ENCODE data around the gene SFXN2. TPM values are rescaled to one million over a fixed set of nuclear protein-coding genes. Genes with fewer than 3 reads are reported as not detected.
A peak's percentile ranks its signal among the peaks of the same experiment; 100 is the strongest.
"Not testable (repeated sequence)": the region's sequence is repeated elsewhere in the genome, so short reads cannot be mapped to it uniquely, and the experiment has no call there.

The SFXN2 gene, protein sequence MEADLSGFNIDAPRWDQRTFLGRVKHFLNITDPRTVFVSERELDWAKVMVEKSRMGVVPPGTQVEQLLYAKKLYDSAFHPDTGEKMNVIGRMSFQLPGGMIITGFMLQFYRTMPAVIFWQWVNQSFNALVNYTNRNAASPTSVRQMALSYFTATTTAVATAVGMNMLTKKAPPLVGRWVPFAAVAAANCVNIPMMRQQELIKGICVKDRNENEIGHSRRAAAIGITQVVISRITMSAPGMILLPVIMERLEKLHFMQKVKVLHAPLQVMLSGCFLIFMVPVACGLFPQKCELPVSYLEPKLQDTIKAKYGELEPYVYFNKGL
- 6.1 TPM for polyA plus RNA-seq (2013, experiment 1 of 2; ENCODE audit: insufficient read length)
- polyA plus RNA-seq (2013, experiment 2 of 2; ENCODE audit: insufficient read length) = 5.1 TPM

DNA sequence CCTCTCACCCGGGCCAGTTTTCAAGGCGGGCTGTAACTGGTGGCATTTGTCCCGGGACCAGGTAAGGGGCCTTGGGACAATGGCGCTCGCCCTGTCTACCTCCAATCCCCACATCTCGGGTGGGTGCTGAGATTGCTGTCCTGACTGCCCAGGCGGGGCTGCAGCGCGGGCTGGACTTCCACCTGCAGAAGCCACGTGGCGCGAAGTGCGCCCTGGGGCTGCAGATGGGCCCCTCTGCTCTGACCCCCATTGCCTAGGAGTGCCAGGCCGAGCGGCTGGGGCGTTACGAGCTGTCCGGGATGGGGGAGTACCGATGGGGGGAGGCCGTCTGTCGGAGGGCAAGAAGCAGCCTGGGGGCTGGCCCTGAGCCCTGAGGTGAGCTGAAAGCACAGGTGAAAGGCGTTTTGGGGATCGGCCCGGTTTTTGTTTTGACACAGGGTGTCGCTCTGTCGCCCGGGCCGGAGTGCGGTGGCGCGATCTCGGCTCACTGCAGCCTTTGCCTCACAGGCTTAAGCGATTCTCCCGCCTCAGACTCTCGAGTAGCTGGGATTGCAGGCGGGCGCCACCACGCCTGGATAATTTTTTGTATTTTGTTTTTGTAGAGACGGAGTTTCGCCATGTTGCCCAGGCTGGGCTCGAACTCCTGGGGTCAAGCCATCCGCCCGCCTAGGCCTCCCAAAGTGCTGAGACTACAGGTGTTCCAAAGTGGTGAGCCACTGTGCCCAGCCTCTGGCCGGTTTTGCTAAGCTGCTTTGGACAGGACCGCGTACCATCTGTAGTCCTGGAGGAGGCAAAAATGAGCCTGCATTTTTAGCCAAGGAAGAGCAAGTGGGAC, at the start of gene SFXN2:
SFXN2 (plus strand) TSS at position 16 of the 835 bp plus-strand sequence. CDS start 12,001 bp downstream, outside the sequence.
- no peak for DNase-seq

DNA sequence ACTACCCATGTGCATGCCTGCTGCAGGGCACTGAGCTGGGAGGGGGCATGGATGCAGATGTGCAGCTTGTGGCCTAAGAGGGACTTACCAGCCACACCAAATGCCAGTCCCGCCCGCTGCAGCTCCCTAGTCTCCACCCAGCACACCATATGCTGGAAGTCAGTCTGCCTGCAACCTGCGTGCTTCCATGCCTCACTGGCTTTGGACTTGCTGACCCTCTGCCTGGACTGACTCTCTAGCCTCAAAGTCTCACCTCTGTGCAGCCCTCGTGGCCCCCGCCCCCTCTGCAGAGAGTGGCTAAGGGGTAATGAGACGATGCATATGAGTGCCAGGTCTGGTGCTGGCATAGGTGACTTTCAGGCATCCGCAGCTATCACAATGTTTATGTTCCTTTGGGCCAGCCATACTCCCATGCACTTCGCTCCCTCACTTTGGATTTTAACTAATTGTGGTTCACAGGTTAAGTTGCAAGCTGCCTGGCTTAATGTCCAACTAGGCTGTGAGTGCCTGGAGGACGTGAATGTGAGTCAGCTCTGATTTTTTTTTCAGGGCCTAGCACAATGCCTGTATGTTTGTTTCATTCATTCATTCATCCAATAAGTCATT, 48.4 kb upstream of the SFXN2 start:
- DNase-seq = no peak

DNA sequence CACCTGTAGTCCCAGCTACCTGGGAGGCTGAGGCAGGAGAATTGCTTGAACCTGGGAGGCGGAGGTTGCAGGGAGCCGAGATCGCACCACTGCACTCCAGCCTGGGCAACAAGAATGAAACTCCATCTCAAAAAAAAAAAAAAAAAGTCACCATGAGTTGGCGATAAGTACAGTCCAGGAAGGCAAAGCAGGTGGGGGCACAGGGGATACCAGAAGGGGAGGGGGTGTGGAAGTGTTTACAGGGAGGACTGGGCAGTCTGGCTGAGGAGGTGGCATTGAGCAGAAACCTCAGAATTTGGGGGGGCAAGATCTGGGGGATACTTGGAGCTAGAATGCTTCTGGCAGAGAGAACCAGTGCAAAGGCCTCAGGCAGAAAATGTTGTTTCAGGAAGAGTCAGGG, 47.0 kb upstream of the SFXN2 start:
- not testable (repeated sequence) for DNase-seq

DNA sequence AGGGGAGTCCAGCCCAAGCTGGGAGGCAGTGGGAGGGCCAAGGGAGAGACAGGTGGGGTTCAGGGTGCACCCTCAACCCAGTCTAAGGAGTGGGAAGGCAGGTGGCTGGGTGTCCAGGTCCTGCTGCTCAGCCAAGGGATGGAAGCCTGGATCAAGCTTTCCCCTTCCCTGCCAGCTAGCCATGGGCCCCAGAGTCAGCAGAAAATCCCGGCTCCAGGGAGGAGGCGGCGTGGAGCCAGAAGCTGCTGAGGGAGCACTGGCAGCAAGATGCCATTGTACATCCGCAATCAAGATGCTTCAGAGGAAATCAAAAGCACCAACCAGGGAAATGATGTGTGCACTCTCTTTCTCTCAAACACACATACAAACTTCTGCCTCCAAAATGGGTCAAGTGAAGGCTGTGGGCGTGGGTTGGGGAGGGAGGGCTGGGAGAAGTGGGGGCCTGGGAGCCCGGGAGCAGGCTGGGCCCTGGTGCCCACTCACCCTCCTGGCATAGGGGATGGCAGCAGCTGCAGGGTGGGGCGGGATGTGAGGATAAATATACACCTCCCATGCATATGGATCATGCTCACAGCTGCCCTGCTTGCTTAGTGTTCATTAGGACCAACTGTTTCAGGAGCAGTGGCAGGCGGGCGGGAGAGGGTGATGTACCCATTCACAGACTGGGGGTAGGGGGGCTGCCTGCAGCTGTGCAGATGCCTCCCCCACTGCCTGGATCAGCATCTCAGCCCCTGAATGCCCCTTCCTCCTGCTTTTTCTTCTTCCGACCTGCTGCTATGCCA, 45.9 kb upstream of the SFXN2 start:
- no peak for DNase-seq

DNA sequence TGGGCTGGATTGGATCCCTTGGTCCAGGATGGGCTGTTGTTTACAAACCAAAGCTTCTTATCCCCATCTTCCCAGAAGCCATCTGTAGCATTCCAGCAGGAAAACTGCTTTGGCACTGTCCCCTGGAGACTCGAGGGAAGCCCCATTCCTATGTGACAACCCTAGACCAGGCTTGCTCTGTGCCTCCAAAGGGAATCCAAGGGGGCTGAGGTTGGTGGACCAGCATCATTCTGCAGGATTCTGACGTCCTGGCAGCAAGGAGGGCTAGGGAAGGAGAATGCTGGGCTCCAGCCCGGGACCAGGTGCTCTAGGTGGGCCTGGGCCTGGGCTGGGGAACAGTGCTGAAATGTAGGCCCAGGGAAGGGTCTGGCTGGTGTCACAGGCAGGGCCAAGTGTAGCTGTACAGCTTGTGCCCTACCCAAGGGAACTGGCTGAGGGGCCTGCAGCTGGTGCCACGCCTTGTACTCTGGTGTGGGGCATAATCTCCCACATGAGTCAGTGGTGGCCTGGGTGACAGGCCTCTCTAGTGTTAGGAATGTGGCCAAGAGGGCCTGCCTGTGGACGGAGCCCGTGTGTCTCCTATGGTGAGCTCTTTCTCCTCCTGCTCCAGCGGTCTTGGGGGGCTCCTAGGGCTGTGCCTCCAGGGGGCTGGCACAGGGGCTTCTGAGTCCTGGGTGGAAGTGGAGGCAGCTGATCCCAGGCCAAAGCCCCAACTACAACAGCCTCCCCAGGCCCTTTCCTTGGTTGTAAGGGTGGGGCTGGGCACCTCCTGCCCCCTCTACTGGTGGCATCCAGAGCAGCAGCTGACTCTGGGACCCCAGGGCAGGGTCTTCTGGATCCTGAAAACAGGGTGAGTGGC, 45.0 kb upstream of the SFXN2 start:
- DNase-seq = peak; percentile 67

DNA sequence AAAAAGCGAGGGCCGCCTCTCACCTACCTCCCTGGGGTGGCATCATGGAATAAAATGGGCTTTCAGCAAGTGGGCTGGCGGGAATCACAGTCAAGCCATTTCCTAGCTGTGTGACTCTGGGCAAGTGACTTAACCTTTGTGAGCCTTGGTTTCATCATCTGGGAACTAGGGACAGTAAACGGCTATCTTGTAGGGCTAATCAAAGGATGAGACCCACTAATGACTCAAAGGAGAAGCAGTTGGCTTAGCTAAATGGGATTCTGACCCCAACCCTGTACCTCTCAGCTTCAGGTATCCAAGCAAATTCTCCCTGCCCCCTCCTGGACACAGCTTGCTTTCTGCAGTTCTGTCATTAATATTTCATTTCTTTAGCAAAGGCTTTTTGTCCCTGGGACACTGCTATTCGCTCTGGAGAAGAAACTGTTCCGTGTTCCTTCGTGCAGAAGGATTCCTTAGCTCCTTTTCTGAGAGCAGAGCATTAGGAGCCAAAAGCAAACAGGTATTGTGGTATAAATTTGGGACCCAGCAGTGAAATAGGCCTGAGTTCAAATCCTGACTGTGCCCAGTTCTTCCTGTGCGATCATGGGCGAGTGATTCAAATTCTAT, 44.3 kb upstream of the SFXN2 start:
- DNase-seq = no peak

DNA sequence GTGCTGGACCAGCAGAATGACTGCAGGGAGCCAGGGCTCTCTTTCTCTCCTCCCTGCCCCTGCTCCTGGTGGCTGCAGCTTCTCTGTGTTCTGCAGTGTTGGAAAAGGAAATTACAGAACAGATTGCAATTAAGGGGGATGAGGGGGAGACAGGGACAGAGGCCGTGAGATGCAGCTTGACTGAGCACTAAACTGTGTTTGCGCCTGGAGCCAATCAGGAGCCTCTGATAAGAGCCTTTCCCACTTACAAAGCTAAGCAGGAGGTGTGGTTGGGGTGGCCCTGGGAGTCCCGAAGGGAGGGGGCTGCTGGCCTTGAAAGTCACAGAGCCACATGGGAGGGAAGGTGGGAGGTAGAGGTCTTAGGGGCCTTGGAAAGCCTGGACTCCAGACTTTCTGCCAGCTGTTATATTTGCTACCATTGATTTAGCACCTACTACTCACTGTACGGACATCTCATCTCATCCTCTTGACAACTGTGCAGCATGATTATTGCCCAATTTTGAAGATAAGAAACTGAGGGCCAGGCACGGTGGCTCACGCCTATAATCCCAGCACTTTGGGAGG, 43.5 kb upstream of the SFXN2 start:
- no peak for DNase-seq

DNA sequence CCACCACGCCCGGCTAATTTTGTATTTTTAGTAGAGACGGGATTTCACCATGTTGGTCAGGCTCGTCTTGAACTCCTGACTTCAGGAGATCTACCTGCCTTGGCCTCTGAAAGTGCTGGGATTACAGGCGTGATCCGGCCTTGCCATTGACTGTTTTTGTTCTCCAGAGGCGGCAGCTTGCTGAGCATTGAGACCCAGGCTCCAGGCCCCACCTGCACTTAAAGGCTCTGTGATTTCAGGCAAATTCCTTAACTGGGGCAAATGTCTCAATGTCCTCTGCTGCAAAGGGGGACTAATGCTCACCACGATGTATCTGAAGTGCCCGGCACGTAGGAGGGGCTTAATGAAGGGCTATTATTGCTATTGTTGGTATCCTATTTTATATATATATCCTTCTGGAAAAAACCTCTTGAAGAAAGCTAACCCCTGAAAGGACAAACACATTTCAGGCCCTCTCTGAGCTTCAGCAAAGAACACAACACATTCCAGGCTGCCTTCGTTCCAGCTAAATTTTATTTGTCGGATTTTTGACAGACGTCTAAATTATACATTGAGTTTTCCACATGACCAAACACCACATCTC, 41.1 kb upstream of the SFXN2 start:
- DNase-seq = no peak

DNA sequence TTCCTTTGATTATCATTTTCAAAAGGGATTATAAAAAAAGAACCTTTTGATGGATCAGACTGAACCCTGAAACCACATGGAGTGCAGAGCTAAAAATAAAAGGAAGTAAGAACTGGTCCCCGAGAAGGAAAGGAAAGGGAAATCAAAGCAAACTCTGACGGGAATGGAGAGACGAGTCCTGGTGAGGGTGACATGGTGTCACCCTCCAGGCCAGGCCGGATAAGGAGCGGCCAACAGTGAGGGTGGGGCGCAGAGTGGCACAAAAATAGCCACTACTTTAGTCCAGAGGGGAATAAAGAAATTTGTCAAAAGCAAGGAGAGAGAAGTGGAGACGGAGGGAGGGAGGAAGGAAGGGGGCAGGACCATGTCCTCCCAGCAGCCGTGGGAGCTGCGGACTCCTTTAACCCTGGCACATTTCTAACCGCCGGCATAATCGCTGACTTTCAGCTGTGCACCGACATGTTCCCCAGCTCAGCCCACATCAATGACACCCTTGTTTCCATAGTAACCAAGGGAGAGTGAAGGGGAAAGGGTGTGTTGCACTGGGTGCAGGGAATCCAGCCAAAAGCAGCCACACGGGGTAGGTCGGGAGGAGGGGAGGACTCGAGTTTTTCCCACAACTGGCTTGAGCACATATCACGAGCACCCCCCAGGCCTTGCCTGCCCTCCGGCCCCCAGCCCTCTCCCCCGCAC, 40.5 kb upstream of the SFXN2 start:
- peak; percentile 77 for DNase-seq

DNA sequence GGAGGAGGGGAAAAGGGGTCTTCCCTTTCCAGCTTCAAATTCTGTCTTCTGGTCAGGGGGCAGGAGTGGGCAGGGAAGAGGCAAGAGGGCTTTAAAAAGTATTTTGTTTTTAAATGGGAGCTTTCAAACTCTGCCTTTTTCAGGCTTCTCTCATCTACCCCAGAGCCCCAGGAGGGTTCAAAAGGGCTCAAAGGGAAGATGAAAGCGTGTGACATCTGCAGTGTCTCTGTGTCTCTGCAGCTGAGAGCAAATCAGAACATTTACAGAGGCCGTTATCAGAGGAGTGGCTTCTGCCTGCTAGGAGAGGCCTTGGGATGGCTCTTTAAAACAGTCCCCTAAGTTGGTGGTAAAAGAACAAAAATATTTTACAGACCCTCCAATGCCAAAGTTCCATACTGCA, 39.9 kb upstream of the SFXN2 start:
- no peak for DNase-seq

DNA sequence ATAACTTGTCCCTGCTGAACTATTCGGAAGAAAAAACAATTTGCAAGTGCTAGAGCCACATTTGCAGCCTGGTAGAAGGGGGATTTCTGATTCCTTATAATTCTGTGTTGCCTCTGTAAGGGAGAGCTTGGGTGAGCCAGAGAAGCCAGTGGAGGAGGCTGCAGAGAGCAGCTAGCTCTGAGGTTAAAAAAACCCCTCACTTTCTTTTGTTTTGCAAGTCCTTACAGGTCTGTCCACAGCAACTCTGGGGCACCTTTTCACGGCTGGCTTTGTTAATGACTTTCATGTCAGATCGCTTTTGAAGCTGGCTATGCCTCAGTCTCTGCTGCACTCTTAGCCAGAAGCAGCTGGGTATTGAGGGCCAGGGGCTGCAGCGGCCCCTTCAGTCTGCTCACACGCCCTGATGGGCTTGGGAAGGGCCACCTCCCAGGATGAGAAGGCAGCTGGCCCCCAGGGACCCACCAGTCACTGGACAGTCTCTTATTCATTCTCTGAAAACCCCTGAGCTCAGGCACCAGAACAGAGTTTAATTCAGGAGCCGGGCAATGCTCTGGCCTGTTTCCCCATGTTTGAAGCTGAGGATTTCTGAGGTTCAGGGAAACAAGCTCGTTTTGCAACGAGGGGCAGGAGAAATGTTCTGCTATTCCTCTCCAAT, 39.3 kb upstream of the SFXN2 start:
- DNase-seq = no peak

DNA sequence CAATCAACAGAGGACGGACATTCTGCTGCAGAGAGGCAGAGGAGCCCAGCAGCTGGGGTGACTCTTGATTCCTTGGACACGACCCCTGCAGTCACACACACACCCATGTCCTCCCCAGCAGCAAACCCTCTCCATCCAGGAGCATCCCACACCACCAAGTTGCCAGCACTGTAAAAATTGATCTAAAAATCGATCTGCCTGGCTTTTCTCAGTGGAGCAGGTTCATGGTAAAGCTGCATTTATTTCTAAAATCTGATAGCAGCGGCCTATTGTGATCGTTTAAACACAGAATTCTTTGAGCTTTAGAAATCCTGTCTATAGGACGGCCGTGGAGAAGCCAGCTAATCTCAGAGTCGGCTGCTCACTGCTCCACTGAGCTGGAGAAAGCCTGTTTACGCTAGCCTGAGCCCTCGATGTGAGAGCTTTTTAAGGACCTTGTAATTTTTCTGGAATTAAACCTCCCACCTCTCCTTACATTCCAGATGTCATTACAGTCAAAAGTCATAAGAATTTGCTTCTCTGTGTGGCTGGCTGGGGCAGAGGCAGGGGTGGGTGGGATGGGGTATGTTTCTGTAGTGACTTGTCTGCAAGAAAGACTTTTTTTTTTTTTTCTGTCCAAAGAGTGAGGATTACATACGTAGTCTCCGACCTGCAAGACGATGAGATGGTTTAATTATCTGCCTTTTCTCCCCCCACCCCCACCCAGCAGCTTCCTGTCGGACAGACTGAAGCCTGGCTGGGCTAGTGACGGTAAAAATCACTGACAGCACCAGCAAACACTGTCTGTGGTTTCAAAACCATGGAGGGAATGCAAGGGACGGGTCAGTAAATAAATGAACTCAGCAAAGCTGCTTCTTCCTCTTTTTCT, 38.5 kb upstream of the SFXN2 start:
- DNase-seq = peak; percentile 97

DNA sequence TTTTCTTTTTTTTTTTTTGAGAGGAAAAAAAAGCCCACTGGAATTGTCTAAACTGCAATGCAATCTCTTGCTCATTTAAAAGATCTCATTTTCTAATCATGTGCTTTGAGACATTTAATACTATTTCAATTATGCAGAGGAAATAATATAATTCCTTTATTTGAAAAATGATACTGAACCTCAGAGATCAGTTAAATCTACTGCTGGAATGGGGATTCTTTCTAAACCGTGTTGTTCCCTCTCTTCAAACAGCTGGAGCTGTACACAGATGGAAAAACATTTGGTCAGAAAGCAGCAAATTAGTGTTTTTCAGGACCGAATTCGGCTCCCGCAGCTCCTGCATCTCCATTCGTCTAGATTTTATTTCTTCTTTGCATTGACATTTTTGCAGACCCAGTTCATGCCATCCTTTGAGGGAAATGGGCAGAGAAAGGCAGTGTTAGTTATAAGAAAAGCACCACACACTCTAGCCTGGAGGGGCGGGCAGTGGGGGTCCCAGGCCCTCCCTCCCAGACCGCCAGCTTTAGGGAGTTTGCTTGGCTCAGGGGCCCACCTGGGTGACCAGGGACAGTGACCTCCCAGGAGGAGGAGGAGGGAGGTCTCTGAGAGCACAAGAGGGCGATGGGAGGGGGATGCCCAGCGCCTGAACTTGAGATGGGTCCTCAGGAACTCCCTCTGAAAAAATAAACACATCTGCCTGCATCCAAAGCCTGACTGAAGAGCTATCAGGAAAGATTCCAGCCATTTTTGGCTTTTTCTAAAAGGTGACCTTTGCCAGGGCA, 37.7 kb upstream of the SFXN2 start:
- DNase-seq = no peak

DNA sequence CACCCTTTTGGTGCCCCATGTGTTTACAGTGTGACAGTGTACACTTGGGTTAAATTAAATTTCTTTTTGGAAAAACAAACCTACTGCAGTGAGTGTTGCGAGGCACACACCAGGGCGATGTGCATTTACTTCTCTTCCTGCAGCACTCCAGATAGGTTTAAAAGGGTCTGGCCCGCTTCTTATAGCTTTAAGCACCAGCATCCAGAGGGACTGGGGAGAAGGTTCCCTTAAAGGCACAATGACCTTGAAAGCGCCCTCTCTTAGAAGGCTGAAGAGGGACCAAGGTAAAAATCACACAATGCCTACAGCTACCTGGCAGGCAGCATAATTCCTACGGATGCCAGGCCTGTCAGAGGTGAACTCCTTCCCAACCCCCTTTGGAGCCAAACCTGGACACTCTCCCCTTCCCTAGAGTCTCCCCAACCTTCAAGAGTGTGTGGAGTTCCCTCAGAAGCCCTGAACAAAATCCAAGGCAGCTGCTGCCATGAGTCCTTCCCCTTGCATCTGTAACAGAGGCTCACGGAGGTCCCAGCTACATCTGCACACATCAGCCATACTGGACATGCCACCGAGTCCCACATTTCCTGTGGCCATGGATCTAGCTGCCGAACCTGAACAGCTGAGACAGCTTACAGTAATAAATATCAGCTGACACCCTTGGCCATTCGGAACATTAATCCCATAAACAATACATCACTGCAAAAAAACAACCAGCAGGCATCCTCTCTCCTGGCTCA, 36.9 kb upstream of the SFXN2 start:
- DNase-seq = no peak

DNA sequence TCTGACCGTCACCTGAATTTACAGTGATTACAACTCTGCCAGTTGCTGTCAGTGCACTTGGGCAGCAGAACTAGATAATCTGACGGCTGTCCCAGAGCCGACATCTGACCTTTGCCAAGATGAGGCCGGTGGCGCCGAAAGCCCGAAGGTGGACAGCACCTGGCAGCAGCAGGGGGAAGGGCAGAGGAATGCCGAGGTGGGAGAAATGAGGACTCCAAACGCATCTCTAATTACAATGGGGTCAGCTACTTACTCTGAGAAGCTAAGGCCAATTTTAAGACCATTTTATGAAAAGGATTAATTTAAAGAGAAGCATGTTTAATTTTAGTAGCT, 36.4 kb upstream of the SFXN2 start:
- DNase-seq = no peak

DNA sequence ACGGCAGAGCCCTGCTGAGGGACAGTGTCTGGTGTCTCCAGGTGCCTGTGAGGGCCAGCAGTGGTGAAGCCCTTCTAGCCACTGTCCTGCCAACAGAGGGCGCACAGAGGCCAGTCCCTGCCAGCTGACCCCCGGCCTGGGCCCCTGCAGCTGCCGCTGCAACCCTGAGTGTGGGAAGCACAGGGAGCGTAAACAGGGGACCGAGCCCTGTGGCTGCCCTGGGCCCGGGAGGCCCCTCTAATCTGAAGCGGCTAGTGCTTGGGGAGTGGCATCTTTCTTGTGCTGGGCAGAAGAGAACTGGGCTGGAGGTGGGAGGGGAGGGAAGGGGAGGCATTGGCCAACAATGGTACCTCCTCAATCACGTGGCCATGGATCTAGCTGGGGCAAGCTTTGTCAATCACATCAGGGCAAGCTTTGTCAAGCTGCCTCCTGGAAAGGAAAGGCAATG, 35.6 kb upstream of the SFXN2 start:
- peak; percentile 53 for DNase-seq

DNA sequence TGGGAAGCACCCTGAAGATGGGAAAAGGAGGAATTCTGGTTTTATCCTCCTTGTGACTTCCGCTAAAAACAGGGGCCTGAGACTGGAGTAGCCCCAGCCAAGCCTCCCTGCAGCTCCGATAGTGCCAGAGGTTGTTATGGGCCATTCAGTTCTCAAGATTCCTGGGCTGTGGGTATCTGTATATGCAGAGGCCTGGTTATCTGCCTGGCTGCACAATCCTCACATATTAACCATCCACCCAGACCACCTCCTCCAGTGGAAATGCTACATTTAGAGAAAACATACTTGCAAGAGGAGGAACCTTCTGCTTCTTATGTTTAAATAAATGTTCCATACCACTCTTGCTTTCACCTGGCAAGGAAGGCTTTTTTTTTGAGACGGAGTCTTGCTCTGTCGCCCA, 34.8 kb upstream of the SFXN2 start:
- DNase-seq = no peak
